H9 (cell line): Measurements from ENCODE around the gene WDR77. TPM values are rescaled to one million over a fixed set of nuclear protein-coding genes. Genes with fewer than 3 reads are reported as not detected.

Experiments used
- DNase-seq: peaks from one replicate; pipeline ENCODE4 v3.0.0-alpha.2; 2017
- H2AFZ ChIP-seq: one replicate; pipeline ENCODE4 v1.6.1; 2013; ENCODE audit warnings: mild to moderate bottlenecking, low read length, control low read depth, moderate library complexity
- H2AK5ac ChIP-seq: 2 replicates; pipeline ENCODE4 v1.6.1; 2013; ENCODE audit warnings: low read length, control low read depth, mixed read lengths; ENCODE audit not compliant: insufficient read length
- H2BK120ac ChIP-seq: one replicate; pipeline ENCODE4 v1.6.1; 2013; ENCODE audit warnings: low read depth, mild to moderate bottlenecking, low read length, control low read depth, inconsistent platforms; ENCODE audit not compliant: poor library complexity, severe bottlenecking
- H2BK12ac ChIP-seq: 2 replicates; pipeline ENCODE4 v1.6.1; 2013; ENCODE audit warnings: low read length, control low read depth, mixed read lengths, low read depth; ENCODE audit not compliant: insufficient read length
- H2BK15ac ChIP-seq: 2 replicates; pipeline ENCODE4 v1.6.1; 2013; ENCODE audit warnings: low read depth, low read length, control low read depth
- H2BK20ac ChIP-seq: one replicate; pipeline ENCODE4 v1.6.1; 2013; ENCODE audit warnings: low read depth, mild to moderate bottlenecking, low read length, control low read depth, inconsistent platforms; ENCODE audit not compliant: poor library complexity, severe bottlenecking
- H2BK5ac ChIP-seq: 2 replicates; pipeline ENCODE4 v1.6.1; 2013; ENCODE audit warnings: low read length, control low read depth, mixed read lengths; ENCODE audit not compliant: insufficient read length
- H3K14ac ChIP-seq: 2 replicates; pipeline ENCODE4 v1.6.1; 2013; ENCODE audit warnings: low read length, control low read depth; ENCODE audit not compliant: insufficient read depth
- H3K18ac ChIP-seq: 2 replicates; pipeline ENCODE4 v1.6.1; 2013; ENCODE audit warnings: low read depth, mild to moderate bottlenecking, mixed read lengths, low read length, control low read depth; ENCODE audit not compliant: insufficient read length
- H3K23ac ChIP-seq: 2 replicates; pipeline ENCODE4 v1.6.1; 2013; ENCODE audit warnings: low read length, control low read depth, mixed read lengths, low read depth; ENCODE audit not compliant: insufficient read length
- H3K23me2 ChIP-seq: 2 replicates; pipeline ENCODE4 v1.6.1; 2013; ENCODE audit warnings: low read depth, mild to moderate bottlenecking, mixed read lengths, low read length, control low read depth; ENCODE audit not compliant: insufficient read length, poor library complexity, severe bottlenecking
- H3K27ac ChIP-seq: 2 replicates; pipeline ENCODE4 v1.5.1; 2013; ENCODE audit warnings: low read length, control low read depth, mixed read lengths, low read depth; ENCODE audit not compliant: insufficient read length
- H3K27me3 ChIP-seq: 2 replicates; pipeline ENCODE4 v1.6.1; 2013; ENCODE audit warnings: low read length, control low read depth, inconsistent platforms; ENCODE audit not compliant: insufficient read depth
- H3K4ac ChIP-seq: 2 replicates; pipeline ENCODE4 v1.6.1; 2013; ENCODE audit warnings: low read depth, mild to moderate bottlenecking, control low read depth, inconsistent platforms, low read length, moderate library complexity
- H3K4me1 ChIP-seq: 2 replicates; pipeline ENCODE4 v1.6.1; 2013; ENCODE audit warnings: low read length, control low read depth, inconsistent platforms; ENCODE audit not compliant: insufficient read depth
- H3K4me2 ChIP-seq: 2 replicates; pipeline ENCODE4 v1.6.1; 2013; ENCODE audit warnings: low read length, control low read depth, mixed read lengths; ENCODE audit not compliant: insufficient read length, insufficient read depth
- H3K56ac ChIP-seq: 2 replicates; pipeline ENCODE4 v1.6.1; 2013; ENCODE audit warnings: low read depth, mild to moderate bottlenecking, mixed read lengths, low read length, control low read depth; ENCODE audit not compliant: insufficient read length
- H3K79me1 ChIP-seq: 2 replicates; pipeline ENCODE4 v1.6.1; 2013; ENCODE audit warnings: low read depth, mild to moderate bottlenecking, moderate library complexity, low read length, control low read depth, inconsistent platforms; ENCODE audit not compliant: insufficient read depth, poor library complexity, severe bottlenecking
- H3K79me2 ChIP-seq: 2 replicates; pipeline ENCODE4 v1.6.1; 2013; ENCODE audit warnings: low read length, control low read depth, inconsistent platforms; ENCODE audit not compliant: insufficient read depth
- H3K9ac ChIP-seq: 2 replicates; pipeline ENCODE4 v1.6.1; 2013; ENCODE audit warnings: low read length, control low read depth, mixed read lengths; ENCODE audit not compliant: insufficient read length; ENCODE audit errors: extremely low read depth
- H3K9me3 ChIP-seq: one replicate; pipeline ENCODE4 v1.6.1; 2013; ENCODE audit warnings: low read depth, low read length, inconsistent platforms; ENCODE audit not compliant: control insufficient read depth
- H3T11ph ChIP-seq: one replicate; pipeline ENCODE4 v1.6.1; 2013; ENCODE audit warnings: mild to moderate bottlenecking, low read length, control low read depth, inconsistent platforms
- H4K20me1 ChIP-seq: one replicate; pipeline ENCODE4 v1.6.1; 2013; ENCODE audit not compliant: control insufficient read depth, insufficient read length, insufficient read depth
- H4K5ac ChIP-seq: 2 replicates; pipeline ENCODE4 v1.6.1; 2013; ENCODE audit warnings: low read depth, mild to moderate bottlenecking, mixed read lengths, low read length, control low read depth; ENCODE audit not compliant: insufficient read length
- H4K8ac ChIP-seq: replicated peaks from 2 replicates; pipeline ENCODE4 v1.6.1; 2013; ENCODE audit warnings: low read length, control low read depth, mixed read lengths, low read depth; ENCODE audit not compliant: insufficient read length
- H4K91ac ChIP-seq: 2 replicates; pipeline ENCODE4 v1.6.1; 2013; ENCODE audit warnings: low read depth, mild to moderate bottlenecking, moderate library complexity, mixed read lengths, low read length, control low read depth; ENCODE audit not compliant: insufficient read length
- H3K27ac Mint-ChIP-seq, 3 experiments: 2 replicates in 2 of 3; 3 replicates in 1 of 3; pipeline ENCODE4 v1.8.0; 2020 to 2021; ENCODE audit warnings: mixed read lengths in 3 of 3, mild to moderate bottlenecking in 1 of 3, moderate library complexity in 1 of 3
- H3K27me3 Mint-ChIP-seq: 2 replicates; pipeline ENCODE4 v1.8.0; 2021; ENCODE audit warnings: low read depth, mild to moderate bottlenecking, moderate library complexity, mixed read lengths
- H3K36me3 Mint-ChIP-seq, 3 experiments: 2 replicates in 2 of 3; 3 replicates in 1 of 3; pipeline ENCODE4 v1.8.0; 2020 to 2021; ENCODE audit warnings: low read depth in 3 of 3, mixed read lengths in 3 of 3; ENCODE audit not compliant: insufficient read depth in 1 of 3
- H3K4me1 Mint-ChIP-seq, 2 experiments: 2 replicates each; pipeline ENCODE4 v1.8.0; 2020; ENCODE audit warnings: mixed read lengths in 2 of 2
- H3K4me3 Mint-ChIP-seq, 2 experiments: 2 replicates in 1 of 2; 3 replicates in 1 of 2; pipeline ENCODE4 v1.8.0; 2020 to 2021; ENCODE audit warnings: mild to moderate bottlenecking in 2 of 2, mixed read lengths in 2 of 2, moderate library complexity in 1 of 2
- H3K9me3 Mint-ChIP-seq, 2 experiments: 2 replicates in 1 of 2; 3 replicates in 1 of 2; pipeline ENCODE4 v1.8.0; 2020; ENCODE audit warnings: mild to moderate bottlenecking in 2 of 2, mixed read lengths in 2 of 2, moderate library complexity in 1 of 2
- CTCF ChIP-seq: fragments of 200-600 bp; sonication (generic); conservative IDR thresholded peaks from 3 replicates; pipeline ENCODE4 v1.8.0; 2021; ENCODE audit warnings: antibody characterized with exemption, mild to moderate bottlenecking
- WGBS: extraction: QIAGEN DNeasy Blood & Tissue Kit; methylation state at CpG from one replicate; pipeline ENCODE4 v1.1.7; 2013; ENCODE audit warnings: missing lambda C conversion rate, low lambda C conversion rate, mixed read lengths; ENCODE audit not compliant: insufficient read length; ENCODE audit errors: extremely low coverage; 5-methylcytosine and 5-hydroxymethylcytosine counted together
- total RNA-seq: library from RNA; stranded (reverse); gene quantifications from 2 replicates; pipeline ENCODE4 v1.2.1, GENCODE V29; 2021

WDR77 gene
- total RNA-seq, 1 experiment from 2014 or later = 70.9 TPM

- Histone ChIP-seq H2BK15ac (no peak overlapping the region), H3K23ac (no peak overlapping the region), H4K5ac (no peak overlapping the region), H2BK120ac (no peak overlapping the region), H3T11ph (no peak overlapping the region), H4K20me1 (no peaks in the 10 kb centered on the region), H3K4ac (no peak overlapping the region), H3K79me2 (peaks cover 4% of the 10 kb centered on the region; the same call in 1 of the 2 replicates), H2BK12ac (no peak overlapping the region), H3K56ac (no peak overlapping the region), H3K4me1 (no peaks in the 10 kb centered on the region), H3K79me1 (peaks cover 3% of the 10 kb centered on the region), H3K23me2 (peaks cover 4% of the 10 kb centered on the region), H3K4me2 (no peak overlapping the region), H3K9me3 (no peaks in the 10 kb centered on the region), H3K14ac (no peak overlapping the region), H2BK5ac (no peak overlapping the region), H3K18ac (no peak overlapping the region), H2AK5ac (no peak overlapping the region), H4K8ac (no peak overlapping the region), H3K9ac (no peak overlapping the region), H2AFZ (no peak overlapping the region), H4K91ac (no peak overlapping the region), H2BK20ac (no peak overlapping the region), H3K27ac (no peak overlapping the region), H3K27me3 (no peaks in the 10 kb centered on the region)
- H3K27ac Mint-ChIP-seq = 0 out of 7 replicates have a peak overlapping the region, but pooled peaks of 1 of the 3 experiments have one; percentile 62
- H3K4me3 Mint-ChIP-seq = no peak overlapping the region
- no peaks in the 10 kb centered on the region for H3K9me3 Mint-ChIP-seq
- H3K27me3 Mint-ChIP-seq = no peaks in the 10 kb centered on the region
- no CpG with 5 or more reads among the region's 5 CpGs for WGBS
- H3K4me1 Mint-ChIP-seq = peaks cover 0 to 9% of the 10 kb centered on the region in 2 experiments; a peak in 2 of 4 replicates
- peaks cover 20 to 65% (median 48%) of the 10 kb centered on the region in 3 experiments for H3K36me3 Mint-ChIP-seq
- DNase-seq = no peak
- no peak for TF ChIP-seq CTCF
Observed at GRCh38 chr1:111454859-111455641, 6.0 kb upstream of the WDR77 start.
